Glutamatergic neuron (in vitro differentiated cells): Measurements from ENCODE around the gene TXNL4A. TPM values are rescaled to one million over a fixed set of nuclear protein-coding genes. Genes with fewer than 3 reads are reported as not detected.

Experiments used
- DNase-seq: peaks from one replicate; pipeline ENCODE4 v3.0.0; 2022
- H3K27ac Mint-ChIP-seq: one replicate; pipeline ENCODE4 v1.8.0; 2020; ENCODE audit warnings: mild to moderate bottlenecking, mixed read lengths, inconsistent platforms; ENCODE audit not compliant: unreplicated experiment
- H3K27me3 Mint-ChIP-seq: one replicate; pipeline ENCODE4 v1.8.0; 2020; ENCODE audit warnings: mild to moderate bottlenecking, moderate library complexity, mixed read lengths, inconsistent platforms; ENCODE audit not compliant: unreplicated experiment
- H3K36me3 Mint-ChIP-seq: one replicate; pipeline ENCODE4 v1.8.0; 2020; ENCODE audit warnings: mild to moderate bottlenecking, mixed read lengths, inconsistent platforms; ENCODE audit not compliant: unreplicated experiment
- H3K4me1 Mint-ChIP-seq: one replicate; pipeline ENCODE4 v1.8.0; 2020; ENCODE audit warnings: mild to moderate bottlenecking, low read depth, mixed read lengths, inconsistent platforms; ENCODE audit not compliant: unreplicated experiment
- H3K4me3 Mint-ChIP-seq: one replicate; pipeline ENCODE4 v1.8.0; 2020; ENCODE audit warnings: mild to moderate bottlenecking, mixed read lengths, inconsistent platforms; ENCODE audit not compliant: unreplicated experiment
- H3K9me3 Mint-ChIP-seq: one replicate; pipeline ENCODE4 v1.8.0; 2020; ENCODE audit warnings: mild to moderate bottlenecking, moderate library complexity, mixed read lengths, inconsistent platforms; ENCODE audit not compliant: unreplicated experiment
- total RNA-seq: library from RNA; stranded (reverse); fragmentation: NEBNext Ultra II Directional; extraction: Animal tissue kit (Norgen Biotek cat#: 25700); gene quantifications from one replicate; pipeline ENCODE4 v1.2.1, GENCODE V29; 2021; ENCODE audit not compliant: unreplicated experiment
- TF ChIP-seq, protein P1 (sequence below): fragments of 200-600 bp; sonication (generic); IDR thresholded peaks from one replicate; pipeline ENCODE4 v1.5.0; 2021; ENCODE audit not compliant: partially characterized antibody, unreplicated experiment

Gene TXNL4A
- total RNA-seq, 1 donor from 2014 or later, result 104 TPM

DNA sequence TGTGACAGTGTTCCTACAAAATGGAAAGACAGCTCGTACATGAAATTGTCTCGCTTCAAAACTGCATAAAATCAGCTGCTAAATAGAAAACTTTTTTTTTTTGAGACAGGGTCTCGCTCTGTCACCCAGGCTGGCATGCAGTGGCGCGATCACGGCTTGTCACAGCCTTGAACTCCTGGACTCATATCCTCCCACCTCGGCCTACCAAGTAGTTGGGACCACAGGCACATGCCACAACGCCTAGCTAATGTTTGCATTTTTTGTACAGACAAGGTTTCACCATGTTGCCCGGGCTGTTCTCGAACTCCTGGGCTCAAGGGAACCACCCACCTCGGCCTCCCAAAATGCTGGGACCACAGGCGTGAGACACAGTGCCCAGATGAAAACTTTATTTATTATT lies 3.2 kb downstream of the TXNL4A start:
- Mint-ChIP-seq H3K4me3 (no peak overlapping the region), H3K27ac (no peak overlapping the region), H3K9me3 (peaks cover 7% of the 10 kb centered on the region), H3K36me3 (peaks cover 5% of the 10 kb centered on the region), H3K4me1 (peaks cover 18% of the 10 kb centered on the region), H3K27me3 (peaks cover 1% of the 10 kb centered on the region)
- no peak for DNase-seq
- TF ChIP-seq, protein P1, sequence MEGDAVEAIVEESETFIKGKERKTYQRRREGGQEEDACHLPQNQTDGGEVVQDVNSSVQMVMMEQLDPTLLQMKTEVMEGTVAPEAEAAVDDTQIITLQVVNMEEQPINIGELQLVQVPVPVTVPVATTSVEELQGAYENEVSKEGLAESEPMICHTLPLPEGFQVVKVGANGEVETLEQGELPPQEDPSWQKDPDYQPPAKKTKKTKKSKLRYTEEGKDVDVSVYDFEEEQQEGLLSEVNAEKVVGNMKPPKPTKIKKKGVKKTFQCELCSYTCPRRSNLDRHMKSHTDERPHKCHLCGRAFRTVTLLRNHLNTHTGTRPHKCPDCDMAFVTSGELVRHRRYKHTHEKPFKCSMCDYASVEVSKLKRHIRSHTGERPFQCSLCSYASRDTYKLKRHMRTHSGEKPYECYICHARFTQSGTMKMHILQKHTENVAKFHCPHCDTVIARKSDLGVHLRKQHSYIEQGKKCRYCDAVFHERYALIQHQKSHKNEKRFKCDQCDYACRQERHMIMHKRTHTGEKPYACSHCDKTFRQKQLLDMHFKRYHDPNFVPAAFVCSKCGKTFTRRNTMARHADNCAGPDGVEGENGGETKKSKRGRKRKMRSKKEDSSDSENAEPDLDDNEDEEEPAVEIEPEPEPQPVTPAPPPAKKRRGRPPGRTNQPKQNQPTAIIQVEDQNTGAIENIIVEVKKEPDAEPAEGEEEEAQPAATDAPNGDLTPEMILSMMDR, result no peak

DNA sequence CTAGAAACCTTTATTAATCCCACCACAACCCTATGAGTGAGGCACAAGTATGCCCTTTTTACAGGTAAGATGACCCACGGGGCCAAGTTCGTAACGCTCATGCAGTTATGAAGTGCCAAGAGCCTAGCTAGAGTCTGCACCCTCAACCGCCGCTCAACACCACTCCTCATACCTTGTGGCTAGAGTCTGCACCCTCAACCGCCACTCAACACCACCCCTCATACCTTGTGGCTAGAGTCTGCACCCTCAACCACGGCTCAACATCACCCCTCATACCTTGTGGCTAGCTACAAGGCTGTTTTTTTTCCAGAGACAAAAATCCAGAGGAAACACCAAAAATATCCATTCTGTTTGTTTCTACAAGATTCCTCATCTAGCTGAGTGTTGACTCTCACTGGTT lies 4.6 kb downstream of the TXNL4A start:
- H3K4me1 Mint-ChIP-seq, result peaks cover 18% of the 10 kb centered on the region
- peaks cover 4% of the 10 kb centered on the region for H3K9me3 Mint-ChIP-seq
- TF ChIP-seq, protein P1, result no peak
- H3K27ac Mint-ChIP-seq, result no peak overlapping the region
- no peak for DNase-seq
- H3K36me3 Mint-ChIP-seq, result peaks cover 5% of the 10 kb centered on the region
- H3K4me3 Mint-ChIP-seq, result no peak overlapping the region
- peaks cover under 1% of the 10 kb centered on the region for H3K27me3 Mint-ChIP-seq

DNA sequence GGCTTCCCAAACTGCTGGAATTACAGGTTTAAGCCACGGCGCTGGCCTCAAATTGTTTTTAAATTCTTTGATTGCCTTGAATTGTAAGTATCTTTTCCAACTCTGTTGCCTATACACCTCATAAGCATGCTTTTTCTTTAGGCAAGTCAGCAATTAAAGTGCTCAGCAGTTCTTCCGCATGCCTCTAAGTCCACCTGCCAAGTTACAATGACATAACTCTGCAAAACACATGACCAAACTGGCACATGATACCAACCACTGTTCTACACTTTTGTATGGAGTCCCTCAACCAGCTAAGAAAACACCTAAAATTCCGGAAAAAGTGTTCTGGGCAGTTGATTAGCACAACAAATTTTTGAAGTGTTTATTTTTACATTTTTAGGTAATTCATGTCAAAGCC lies 5.1 kb downstream of the TXNL4A start:
- Mint-ChIP-seq H3K36me3 (peaks cover 5% of the 10 kb centered on the region), H3K27me3 (no peaks in the 10 kb centered on the region), H3K4me3 (no peak overlapping the region), H3K9me3 (peaks cover 3% of the 10 kb centered on the region), H3K4me1 (peaks cover 18% of the 10 kb centered on the region), H3K27ac (no peak overlapping the region)
- TF ChIP-seq, protein P1, result no peak
- no peak for DNase-seq

DNA sequence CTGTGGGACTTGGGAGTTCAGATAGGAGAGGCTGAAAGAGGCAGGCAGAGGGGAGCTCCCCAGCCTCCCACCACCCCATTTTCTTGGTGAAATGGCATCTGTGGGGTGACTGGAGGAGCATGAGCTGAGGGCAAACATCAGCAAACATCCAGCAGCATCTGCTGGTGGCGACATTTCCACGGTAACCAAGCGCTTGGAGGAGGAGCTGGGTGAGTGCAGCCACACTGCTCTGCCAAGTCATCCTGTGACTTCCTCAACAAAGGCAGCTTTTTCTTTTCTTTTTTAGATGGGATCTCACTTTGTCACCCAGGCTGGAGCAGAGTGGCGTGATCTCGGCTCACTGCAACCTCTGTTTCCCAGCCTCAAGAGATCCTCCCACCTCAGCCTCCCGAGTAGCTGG lies 5.6 kb downstream of the TXNL4A start:
- Mint-ChIP-seq H3K27me3 (no peaks in the 10 kb centered on the region), H3K4me3 (no peak overlapping the region), H3K36me3 (peaks cover 5% of the 10 kb centered on the region), H3K4me1 (peaks cover 18% of the 10 kb centered on the region), H3K27ac (no peak overlapping the region), H3K9me3 (peaks cover 2% of the 10 kb centered on the region)
- no peak for DNase-seq
- TF ChIP-seq, protein P1, result no peak

DNA sequence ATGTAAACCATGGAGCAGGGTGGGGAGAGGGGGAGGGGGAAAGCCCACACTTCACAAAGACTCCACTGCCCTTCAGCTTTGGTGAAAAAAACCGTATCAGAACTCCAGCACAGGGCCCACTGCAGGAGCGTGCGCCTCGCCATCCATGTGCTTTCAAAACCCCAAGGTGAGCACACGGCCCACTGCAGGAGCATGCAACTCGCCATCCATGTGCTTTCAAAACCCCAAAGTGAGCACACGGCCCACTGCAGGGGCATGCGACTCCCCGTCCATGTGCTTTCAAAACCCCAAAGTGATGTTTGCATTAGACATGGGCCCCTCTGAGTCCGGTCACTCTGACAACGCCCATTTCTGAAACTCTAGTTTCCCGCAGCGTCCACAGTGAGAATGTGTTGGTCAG lies 7.8 kb downstream of the TXNL4A start:
- TF ChIP-seq, protein P1, result no peak
- H3K27ac Mint-ChIP-seq, result no peak overlapping the region

More for the DNA sequence above, 7.8 kb downstream of the TXNL4A start:
- Mint-ChIP-seq H3K27me3 (peaks cover 2% of the 10 kb centered on the region), H3K9me3 (no peaks in the 10 kb centered on the region), H3K4me3 (no peak overlapping the region), H3K36me3 (peaks cover 5% of the 10 kb centered on the region), H3K4me1 (peaks cover 5% of the 10 kb centered on the region)
- no peak for DNase-seq
